Sigmoid colon (tissue), 7 donors: ENCODE measurements around the gene MXD4. TPM values are rescaled to one million over a fixed set of nuclear protein-coding genes. Genes with fewer than 3 reads are reported as not detected.

Experiments used
- DNase-seq: peaks from one replicate; pipeline ENCODE4 v3.0.0-alpha.2; 2019
- H3K27ac ChIP-seq, 4 donors: fragments of 200-600 bp; sonication (generic); one replicate each; pipeline ENCODE4 v1.5.1; 2016 to 2019; ENCODE audit warnings: mild to moderate bottlenecking in 1 of 4
- H3K27me3 ChIP-seq, 3 donors: fragments of 200-600 bp; sonication (generic); one replicate each; pipeline ENCODE4 v1.5.1; 2019; ENCODE audit warnings: mild to moderate bottlenecking in 1 of 3
- H3K36me3 ChIP-seq, 4 donors: fragments of 200-600 bp; sonication (generic); one replicate each; pipeline ENCODE4 v1.5.1; 2016 to 2019
- H3K4me1 ChIP-seq, 4 donors: fragments of 200-600 bp; sonication (generic); one replicate each; pipeline ENCODE4 v1.5.1; 2017 to 2019
- H3K4me3 ChIP-seq, 4 donors: fragments of 200-600 bp; sonication (generic); one replicate each; pipeline ENCODE4 v1.5.1; 2017 to 2019; ENCODE audit warnings: mild to moderate bottlenecking in 2 of 4, moderate library complexity in 1 of 4
- H3K9me3 ChIP-seq, 4 donors: fragments of 200-600 bp in 3 of 4; sonication (generic) in 3 of 4; one replicate each; pipeline versions ENCODE4 v1.5.1 to v1.6.1; 2013 to 2019
- EP300 ChIP-seq, 4 donors: sonication (generic); formaldehyde crosslinking; IDR thresholded peaks; one replicate each; pipeline ENCODE4 v1.6.1; 2017; ENCODE audit warnings: antibody characterized with exemption in 4 of 4
- POLR2A ChIP-seq, 2 donors: fragments of 450-650 bp; IDR thresholded peaks; one replicate each; pipeline ENCODE4 v1.6.1; 2016; ENCODE audit warnings: antibody characterized with exemption in 2 of 2, mild to moderate bottlenecking in 2 of 2, moderate library complexity in 2 of 2
- POLR2AphosphoS5 ChIP-seq, 4 donors: sonication (generic); formaldehyde crosslinking; IDR thresholded peaks; one replicate each; pipeline ENCODE4 v1.6.1; 2017; ENCODE audit warnings: antibody characterized with exemption in 4 of 4
- WGBS, 2 donors: extraction: QIAGEN DNeasy Blood & Tissue Kit; methylation state at CpG; one replicate each; pipeline ENCODE4 v1.1.7; 2013; 5-methylcytosine and 5-hydroxymethylcytosine counted together
- intact Hi-C: fragments of 100-400 bp; cut with DNase I; formaldehyde crosslinking; loops from one replicate; pipeline ENCODE4 v1.15.1; 2023
- polyA plus RNA-seq, 3 donors: library from polyadenylated mRNA; stranded (reverse); fragments of 200-250 nt; gene quantifications; one replicate each; pipeline ENCODE4 v1.2.3, GENCODE V29; 2013
- total RNA-seq, 4 donors: library from RNA; depleted of rRNA; stranded (reverse); fragments of >200 nt; gene quantifications; one replicate each; pipeline ENCODE4 v1.1.0, GENCODE V29; 2016
- TF ChIP-seq, protein P1 (sequence below), 4 experiments: fragments of 450-650 bp in 3 of 4; fragments of 200-600 bp in 1 of 4; IDR thresholded peaks; one replicate each; pipeline ENCODE4 v1.5.1; 2016 to 2019; ENCODE audit warnings: antibody characterized with exemption in 4 of 4, mild to moderate bottlenecking in 3 of 4, moderate library complexity in 2 of 4
- donor health status: healthy with polysubstance abuse.
- donor health status: Bipolar disorder and iron deficiency.
- donor health status: healthy.

Gene MXD4
- total and polyA plus RNA-seq, 7 donors, result 25.0 to 62.0 (median 36.4) TPM

DNA sequence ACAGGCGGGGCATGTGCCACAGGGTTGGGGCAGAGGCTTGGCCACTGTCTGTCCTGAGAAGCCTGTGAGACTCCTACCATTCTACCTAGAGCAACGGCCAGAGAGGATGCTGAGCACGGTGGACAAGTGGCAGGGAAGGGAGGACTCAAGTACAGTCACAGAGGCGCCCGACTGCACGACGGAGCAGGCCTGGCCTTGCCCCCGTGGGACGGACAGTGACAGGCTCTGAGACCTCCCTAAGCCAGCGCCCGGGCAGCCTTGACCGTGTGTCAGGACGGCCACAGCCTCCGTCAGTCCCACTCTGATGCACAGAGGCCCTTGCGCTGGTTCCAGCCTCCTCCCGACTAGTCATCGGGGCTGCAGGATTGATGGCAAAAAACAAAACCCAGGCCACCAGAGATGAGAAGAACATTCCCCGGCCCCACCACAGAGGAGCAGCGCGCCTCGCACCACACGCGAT, 36.7 kb upstream of the MXD4 start:
- no peak overlapping the region for H3K27ac ChIP-seq
- intact Hi-C loops, result no loop called here
- no peak for DNase-seq
- H3K4me1 ChIP-seq, result peaks cover 0 to 14% (median 5%) of the 10 kb centered on the region in 4 donors
- no peaks in the 10 kb centered on the region for H3K36me3 ChIP-seq
- peaks cover 0 to 7% (median 0%) of the 10 kb centered on the region in 4 donors for H3K9me3 ChIP-seq
- no peak overlapping the region for H3K4me3 ChIP-seq
- no peak for TF ChIP-seq EP300 (IDR thresholded peaks at IDR 0.05)
- TF ChIP-seq, protein P1, sequence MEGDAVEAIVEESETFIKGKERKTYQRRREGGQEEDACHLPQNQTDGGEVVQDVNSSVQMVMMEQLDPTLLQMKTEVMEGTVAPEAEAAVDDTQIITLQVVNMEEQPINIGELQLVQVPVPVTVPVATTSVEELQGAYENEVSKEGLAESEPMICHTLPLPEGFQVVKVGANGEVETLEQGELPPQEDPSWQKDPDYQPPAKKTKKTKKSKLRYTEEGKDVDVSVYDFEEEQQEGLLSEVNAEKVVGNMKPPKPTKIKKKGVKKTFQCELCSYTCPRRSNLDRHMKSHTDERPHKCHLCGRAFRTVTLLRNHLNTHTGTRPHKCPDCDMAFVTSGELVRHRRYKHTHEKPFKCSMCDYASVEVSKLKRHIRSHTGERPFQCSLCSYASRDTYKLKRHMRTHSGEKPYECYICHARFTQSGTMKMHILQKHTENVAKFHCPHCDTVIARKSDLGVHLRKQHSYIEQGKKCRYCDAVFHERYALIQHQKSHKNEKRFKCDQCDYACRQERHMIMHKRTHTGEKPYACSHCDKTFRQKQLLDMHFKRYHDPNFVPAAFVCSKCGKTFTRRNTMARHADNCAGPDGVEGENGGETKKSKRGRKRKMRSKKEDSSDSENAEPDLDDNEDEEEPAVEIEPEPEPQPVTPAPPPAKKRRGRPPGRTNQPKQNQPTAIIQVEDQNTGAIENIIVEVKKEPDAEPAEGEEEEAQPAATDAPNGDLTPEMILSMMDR (IDR thresholded peaks at IDR 0.05), result no peak
- no peak for TF ChIP-seq POLR2AphosphoS5 (IDR thresholded peaks at IDR 0.05)
- no peak for TF ChIP-seq POLR2A (IDR thresholded peaks at IDR 0.05)
- H3K27me3 ChIP-seq, result no peaks in the 10 kb centered on the region
- WGBS, 2 donors, result 90 to 93% methylated on average over 23 of the region's 23 CpGs

DNA sequence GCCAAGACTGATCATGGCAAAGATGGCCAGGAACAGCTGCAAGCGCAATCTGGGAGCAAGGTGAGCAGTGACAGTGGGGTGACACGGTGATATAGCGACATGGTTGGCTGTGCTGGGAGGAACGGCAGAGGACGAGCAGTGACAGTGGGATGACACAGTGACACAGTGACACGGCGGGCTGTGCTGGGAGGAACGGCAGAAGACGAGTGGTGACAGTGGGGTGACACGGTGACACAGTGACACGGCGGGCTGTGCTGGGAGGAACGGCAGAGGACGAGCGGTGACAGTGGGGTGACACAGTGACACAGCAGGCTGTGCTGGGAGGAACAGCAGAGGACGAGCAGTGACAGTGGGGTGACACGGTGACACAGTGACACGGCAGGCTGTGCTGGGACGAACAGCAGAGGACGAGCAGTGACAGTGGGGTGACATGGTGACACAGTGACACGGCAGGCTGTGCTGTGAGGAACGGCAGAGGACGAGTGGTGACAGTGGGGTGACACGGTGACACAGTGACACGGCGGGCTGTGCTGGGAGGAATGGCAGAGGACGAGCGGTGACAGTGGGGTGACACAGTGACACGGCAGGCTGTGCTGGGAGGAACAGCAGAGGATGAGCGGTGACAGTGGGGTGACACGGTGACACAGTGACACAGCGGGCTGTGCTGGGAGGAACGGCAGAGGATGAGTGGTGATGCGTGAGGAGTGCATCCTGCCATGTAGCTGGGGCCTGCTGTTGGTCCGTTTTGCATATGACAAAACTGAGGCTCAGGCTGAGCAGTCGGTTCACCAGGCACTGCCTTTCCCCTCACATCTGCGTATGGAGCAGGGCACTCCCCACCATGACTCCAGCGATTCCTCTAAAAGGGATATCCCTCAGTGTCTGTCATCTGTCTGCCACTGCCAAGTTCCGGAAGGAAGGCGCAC, 36.0 kb upstream of the MXD4 start:
- DNase-seq, result no peak
- TF ChIP-seq, protein P1 (IDR thresholded peaks at IDR 0.05), result no peak
- TF ChIP-seq EP300 (IDR thresholded peaks at IDR 0.05) (no peak), POLR2A (IDR thresholded peaks at IDR 0.05) (no peak), POLR2AphosphoS5 (IDR thresholded peaks at IDR 0.05) (no peak)
- peaks cover 0 to 14% (median 5%) of the 10 kb centered on the region in 4 donors for H3K4me1 ChIP-seq
- no peak overlapping the region for H3K4me3 ChIP-seq
- peaks cover 0 to 7% (median 0%) of the 10 kb centered on the region in 4 donors for H3K9me3 ChIP-seq
- no peaks in the 10 kb centered on the region for H3K36me3 ChIP-seq
- no peaks in the 10 kb centered on the region for H3K27me3 ChIP-seq
- H3K27ac ChIP-seq, result no peak overlapping the region
- WGBS, 2 donors, result 86 to 93% methylated on average over 40 of the region's 40 CpGs
- intact Hi-C loops, result no loop called here

DNA sequence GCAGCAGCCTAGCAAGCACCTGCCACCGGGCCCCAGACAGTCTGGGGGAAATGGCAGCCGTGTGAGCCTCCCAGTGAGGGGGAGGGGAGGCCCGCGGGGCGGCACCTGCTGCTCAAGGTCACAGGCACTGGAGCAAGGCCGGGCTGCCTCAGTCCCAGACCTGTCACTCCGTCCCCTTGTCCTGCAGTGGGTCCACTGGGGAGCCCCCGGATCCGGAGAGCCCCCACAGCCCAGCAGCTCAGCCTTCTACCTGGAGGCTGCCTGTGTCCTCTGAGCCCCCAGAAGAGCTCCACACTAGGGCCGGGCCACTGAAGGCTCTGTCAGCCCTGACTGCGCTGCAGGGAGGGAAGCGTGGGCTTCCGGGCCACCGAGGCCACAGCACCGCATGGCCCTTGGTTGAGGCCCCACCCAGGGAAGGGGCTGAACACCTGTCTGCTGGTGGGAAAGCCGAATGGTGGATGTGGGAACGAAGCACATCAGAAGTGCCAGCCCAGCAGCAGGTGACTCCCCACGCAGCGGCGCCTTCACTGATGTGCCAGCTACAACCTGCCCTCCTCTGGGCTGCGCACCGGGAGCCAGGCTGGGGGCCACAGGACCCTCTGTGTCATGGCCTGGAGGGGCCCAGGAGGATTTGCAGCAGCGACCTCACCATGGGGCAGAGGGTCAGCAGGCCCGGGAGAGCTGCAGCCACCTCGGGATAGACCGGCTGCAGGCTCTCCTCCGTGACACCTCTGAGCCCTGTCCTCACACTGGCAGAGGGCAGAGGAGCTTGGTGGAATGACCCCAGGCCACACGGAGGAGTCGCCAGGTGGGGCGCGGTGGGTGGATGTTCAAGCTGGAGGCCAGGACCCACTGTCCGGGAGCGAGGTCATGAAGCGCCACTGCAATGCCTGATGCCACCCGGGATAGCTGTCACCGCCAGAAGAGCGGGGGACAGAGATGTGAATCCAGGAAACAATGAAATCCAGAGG, 35.0 kb upstream of the MXD4 start:
- TF ChIP-seq EP300 (IDR thresholded peaks at IDR 0.05) (no peak), POLR2AphosphoS5 (IDR thresholded peaks at IDR 0.05) (no peak), POLR2A (IDR thresholded peaks at IDR 0.05) (no peak)
- TF ChIP-seq, protein P1 (IDR thresholded peaks at IDR 0.05), result no peak
- peaks cover 0 to 10% (median 5%) of the 10 kb centered on the region in 4 donors for H3K4me1 ChIP-seq
- DNase-seq, result peak; percentile 55
- H3K27ac ChIP-seq, result no peak overlapping the region
- no peaks in the 10 kb centered on the region for H3K27me3 ChIP-seq
- intact Hi-C loops, result no loop called here
- 78 to 79% methylated on average over 37 of the region's 37 CpGs for WGBS, 2 donors
- no peaks in the 10 kb centered on the region for H3K36me3 ChIP-seq
- H3K9me3 ChIP-seq, result no peaks in the 10 kb centered on the region
- H3K4me3 ChIP-seq, result no peak overlapping the region

DNA sequence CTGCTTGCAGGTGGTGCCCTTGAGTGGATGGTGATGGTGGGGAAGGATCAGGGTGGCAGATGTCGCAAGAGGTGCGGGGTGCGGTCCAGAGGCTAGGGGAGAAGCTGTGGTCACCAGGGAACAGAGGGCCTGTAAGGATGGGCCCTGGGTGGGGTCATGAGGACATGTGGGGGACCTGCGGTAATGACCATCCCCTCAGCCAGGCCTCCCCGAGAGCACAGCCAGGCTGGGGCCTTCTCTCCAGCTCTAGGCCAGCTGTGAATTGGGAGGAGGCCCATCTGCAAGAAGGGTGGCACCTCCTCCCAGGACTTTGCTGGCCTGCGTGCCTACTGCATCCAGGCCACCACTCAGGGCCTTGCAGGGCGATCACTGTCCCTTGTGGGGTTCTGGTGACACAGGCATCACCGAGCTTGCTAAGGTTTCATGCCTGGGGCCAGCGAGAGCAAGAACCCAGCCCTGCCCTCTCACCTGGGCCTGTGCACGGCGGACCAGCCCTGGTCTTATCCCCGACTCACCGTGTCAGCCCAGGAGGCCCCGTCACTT, 34.1 kb upstream of the MXD4 start:
- Histone ChIP-seq H3K9me3 (no peaks in the 10 kb centered on the region), H3K4me3 (no peak overlapping the region), H3K36me3 (no peaks in the 10 kb centered on the region), H3K4me1 (peaks cover 0 to 1% (median under 1%) of the 10 kb centered on the region in 4 donors), H3K27me3 (no peaks in the 10 kb centered on the region), H3K27ac (no peak overlapping the region)
- TF ChIP-seq POLR2AphosphoS5 (IDR thresholded peaks at IDR 0.05) (no peak), POLR2A (IDR thresholded peaks at IDR 0.05) (no peak), EP300 (IDR thresholded peaks at IDR 0.05) (no peak)
- TF ChIP-seq, protein P1 (IDR thresholded peaks at IDR 0.05), result no peak
- WGBS, 2 donors, result 87 to 92% methylated on average over 14 of the region's 14 CpGs
- DNase-seq, result peak; percentile 45
- intact Hi-C loops, result no loop called here
